ENCODE data around the gene PPARD. TPM values are rescaled to one million over a fixed set of nuclear protein-coding genes. Genes with fewer than 3 reads are reported as not detected.

The PPARD gene
- total and polyA plus RNA-seq, 4 experiments from 2014 or later: 2.6 to 38.7 (median 24.0) TPM

GRCh38 chr6:35402136-35402855, 59.9 kb downstream of the PPARD start:
- no peaks in the 10 kb centered on the region for H3K9me3 ChIP-seq (ENCODE audit: control insufficient read depth in 1 of 2, low read length in 2 of 2)
- Mint-ChIP-seq H3K27ac (peak overlapping the region; percentile 5 to 76 (median 57)), H3K27me3 (no peaks in the 10 kb centered on the region), H3K4me1 (peaks cover 14 to 47% (median 18%) of the 10 kb centered on the region in 4 donors), H3K4me3 (no peak overlapping the region), H3K36me3 (peaks cover 11% of the 10 kb centered on the region in 2 donors), H3K9me3 (no peaks in the 10 kb centered on the region)
- CTCF ChIA-PET (ENCODE audit: partially characterized antibody): no interaction called here
- H3K27me3 ChIP-seq (ENCODE audit: insufficient read depth, low read length): no peaks in the 10 kb centered on the region
- H3K27ac ChIP-seq (ENCODE audit: low read depth, low read length): no peak overlapping the region
- intact Hi-C loops (cut with micrococcal nuclease): no loop called here
- H3K4me3 ChIP-seq (ENCODE audit: low read length in 2 of 2): no peak overlapping the region
- DNase-seq: no peak
- H3K4me1 ChIP-seq (ENCODE audit: insufficient read depth, low read length): no peaks in the 10 kb centered on the region
- POLR2A ChIA-PET (ENCODE audit: partially characterized antibody): interaction anchor here (0.9 kb wide), 1 partner anchor 59 kb away, joined by 3 read pairs; no protein-coding TSS in a partner anchor
- no peaks in the 10 kb centered on the region for H3K36me3 ChIP-seq (ENCODE audit: insufficient read depth, low read length)

GRCh38 chr6:35402856-35403191, 60.5 kb downstream of the PPARD start:
- intact Hi-C loops (cut with micrococcal nuclease): no loop called here
- H3K27me3 ChIP-seq (ENCODE audit: insufficient read depth, low read length): no peaks in the 10 kb centered on the region
- no peak overlapping the region for H3K27ac ChIP-seq (ENCODE audit: low read depth, low read length)
- no peaks in the 10 kb centered on the region for H3K9me3 Mint-ChIP-seq
- no peaks in the 10 kb centered on the region for H3K4me1 ChIP-seq (ENCODE audit: insufficient read depth, low read length)
- peaks cover 6% of the 10 kb centered on the region in 2 donors for H3K36me3 Mint-ChIP-seq
- DNase-seq: no peak
- no peaks in the 10 kb centered on the region for H3K36me3 ChIP-seq (ENCODE audit: insufficient read depth, low read length)
- no peak overlapping the region for H3K4me3 ChIP-seq (ENCODE audit: low read length in 2 of 2)
- ChIA-PET CTCF (ENCODE audit: partially characterized antibody) (no interaction called here), POLR2A (ENCODE audit: partially characterized antibody) (no interaction called here)
- no peaks in the 10 kb centered on the region for H3K9me3 ChIP-seq (ENCODE audit: control insufficient read depth in 1 of 2, low read length in 2 of 2)
- H3K27me3 Mint-ChIP-seq: no peaks in the 10 kb centered on the region
- H3K4me1 Mint-ChIP-seq: peaks cover 11 to 45% (median 14%) of the 10 kb centered on the region in 4 donors
- H3K27ac Mint-ChIP-seq: peak overlapping the region in 6 of 7 donors; percentile 22 to 76 (median 46)
- H3K4me3 Mint-ChIP-seq: no peak overlapping the region

- Mint-ChIP-seq H3K27me3 (no peaks in the 10 kb centered on the region), H3K9me3 (no peaks in the 10 kb centered on the region), H3K36me3 (peaks cover 0 to 3% of the 10 kb centered on the region in 2 donors), H3K4me1 (peaks cover 9 to 46% (median 12%) of the 10 kb centered on the region in 4 donors), H3K4me3 (peak overlapping the region in 1 of 8 donors; percentile 1), H3K27ac (peak overlapping the region; percentile 30 to 68 (median 62))
- intact Hi-C loops (cut with micrococcal nuclease): no loop called here
- Histone ChIP-seq H3K9me3 (ENCODE audit: control insufficient read depth in 1 of 2, low read length in 2 of 2) (no peaks in the 10 kb centered on the region), H3K27ac (ENCODE audit: low read depth, low read length) (no peak overlapping the region), H3K4me3 (ENCODE audit: low read length in 2 of 2) (no peak overlapping the region), H3K4me1 (ENCODE audit: insufficient read depth, low read length) (no peaks in the 10 kb centered on the region), H3K27me3 (ENCODE audit: insufficient read depth, low read length) (no peaks in the 10 kb centered on the region), H3K36me3 (ENCODE audit: insufficient read depth, low read length) (no peaks in the 10 kb centered on the region)
- POLR2A ChIA-PET (ENCODE audit: partially characterized antibody): interaction anchor here (0.5 to 0.9 kb wide), 2 partner anchors 16 to 137 kb away, joined by 4 to 5 read pairs; no protein-coding TSS in a partner anchor
- CTCF ChIA-PET (ENCODE audit: partially characterized antibody): interaction anchor here (0.6 to 1.6 kb wide), 3 partner anchors 10 to 58 kb away, joined by 3 read pairs; no protein-coding TSS in a partner anchor
- no peak for DNase-seq
Measured at GRCh38 chr6:35403544-35404442, 61.4 kb downstream of the PPARD start.

- H3K27ac ChIP-seq (ENCODE audit: low read depth, low read length): no peak overlapping the region
- Mint-ChIP-seq H3K27me3 (no peaks in the 10 kb centered on the region), H3K9me3 (peaks cover 0 to 2% (median 0%) of the 10 kb centered on the region in 8 donors), H3K4me3 (no peak overlapping the region), H3K27ac (peak overlapping the region in 4 of 7 donors; percentile 11 to 70 (median 41)), H3K4me1 (peaks cover 13 to 51% (median 26%) of the 10 kb centered on the region in 4 donors), H3K36me3 (peaks cover 13 to 19% of the 10 kb centered on the region in 2 donors)
- no peaks in the 10 kb centered on the region for H3K27me3 ChIP-seq (ENCODE audit: insufficient read depth, low read length)
- CTCF ChIA-PET (ENCODE audit: partially characterized antibody): no interaction called here
- H3K36me3 ChIP-seq (ENCODE audit: insufficient read depth, low read length): no peaks in the 10 kb centered on the region
- H3K4me1 ChIP-seq (ENCODE audit: insufficient read depth, low read length): peaks cover 7% of the 10 kb centered on the region
- intact Hi-C loops (cut with micrococcal nuclease): no loop called here
- H3K9me3 ChIP-seq (ENCODE audit: control insufficient read depth in 1 of 2, low read length in 2 of 2): no peaks in the 10 kb centered on the region
- no peak overlapping the region for H3K4me3 ChIP-seq (ENCODE audit: low read length in 2 of 2)
- no peak for DNase-seq
- POLR2A ChIA-PET (ENCODE audit: partially characterized antibody): no interaction called here
Measured at GRCh38 chr6:35406711-35407485, 64.5 kb downstream of the PPARD start.

GRCh38 chr6:35409245-35409644, 66.9 kb downstream of the PPARD start:
- peaks cover 9 to 52% (median 20%) of the 10 kb centered on the region in 4 donors for H3K4me1 Mint-ChIP-seq
- peaks cover 7% of the 10 kb centered on the region for H3K4me1 ChIP-seq (ENCODE audit: insufficient read depth, low read length)
- no peak overlapping the region for H3K4me3 Mint-ChIP-seq
- no peaks in the 10 kb centered on the region for H3K9me3 ChIP-seq (ENCODE audit: control insufficient read depth in 1 of 2, low read length in 2 of 2)
- no peaks in the 10 kb centered on the region for H3K27me3 Mint-ChIP-seq
- peaks cover 16% of the 10 kb centered on the region for H3K36me3 ChIP-seq (ENCODE audit: insufficient read depth, low read length)
- H3K9me3 Mint-ChIP-seq: peaks cover 0 to 2% (median 0%) of the 10 kb centered on the region in 8 donors
- intact Hi-C loops (cut with micrococcal nuclease): no loop called here
- peaks cover 27 to 36% of the 10 kb centered on the region in 2 donors for H3K36me3 Mint-ChIP-seq
- H3K4me3 ChIP-seq (ENCODE audit: low read length in 2 of 2): no peak overlapping the region
- H3K27ac Mint-ChIP-seq: peak overlapping the region in 5 of 7 donors; percentile 8 to 83 (median 70)
- no peak for DNase-seq
- ChIA-PET CTCF (ENCODE audit: partially characterized antibody) (interaction anchor here (2.9 kb wide), 1 partner anchor 10 kb away, joined by 14 read pairs; no protein-coding TSS in a partner anchor), POLR2A (ENCODE audit: partially characterized antibody) (interaction anchor here (0.6 kb wide), 1 partner anchor 23 kb away, joined by 3 read pairs; no protein-coding TSS in a partner anchor)
- no peak overlapping the region for H3K27ac ChIP-seq (ENCODE audit: low read depth, low read length)
- no peaks in the 10 kb centered on the region for H3K27me3 ChIP-seq (ENCODE audit: insufficient read depth, low read length)

GRCh38 chr6:35410131-35410530, 67.8 kb downstream of the PPARD start:
- Histone ChIP-seq H3K4me1 (ENCODE audit: insufficient read depth, low read length) (peaks cover 11% of the 10 kb centered on the region), H3K27ac (ENCODE audit: low read depth, low read length) (no peak overlapping the region)
- H3K4me1 Mint-ChIP-seq: peaks cover 12 to 61% (median 26%) of the 10 kb centered on the region in 4 donors

More at GRCh38 chr6:35410131-35410530, 67.8 kb downstream of the PPARD start:
- H3K27me3 ChIP-seq (ENCODE audit: insufficient read depth, low read length): no peaks in the 10 kb centered on the region
- H3K36me3 ChIP-seq (ENCODE audit: insufficient read depth, low read length): peaks cover 16% of the 10 kb centered on the region
- Mint-ChIP-seq H3K27ac (peak overlapping the region; percentile 6 to 83 (median 64)), H3K4me3 (peak overlapping the region in 2 of 8 donors; percentile 7 to 41), H3K27me3 (no peaks in the 10 kb centered on the region), H3K36me3 (peaks cover 27 to 44% of the 10 kb centered on the region in 2 donors), H3K9me3 (peaks cover 0 to 2% (median 0%) of the 10 kb centered on the region in 8 donors)
- intact Hi-C loops (cut with micrococcal nuclease): loop anchor here (1.0 kb wide), 1 partner anchor 61 kb away; no protein-coding TSS in a partner anchor
- H3K9me3 ChIP-seq (ENCODE audit: control insufficient read depth in 1 of 2, low read length in 2 of 2): no peaks in the 10 kb centered on the region
- no peak for DNase-seq
- POLR2A ChIA-PET (ENCODE audit: partially characterized antibody): no interaction called here
- CTCF ChIA-PET (ENCODE audit: partially characterized antibody): interaction anchor here (2.9 kb wide), 1 partner anchor 9 kb away, joined by 14 read pairs; no protein-coding TSS in a partner anchor
- H3K4me3 ChIP-seq (ENCODE audit: low read length in 2 of 2): no peak overlapping the region
